Calu3 (cell line): ENCODE results near the gene CFAP65. TPM values are rescaled to one million over a fixed set of nuclear protein-coding genes. Genes with fewer than 3 reads are reported as not detected.
A peak's percentile ranks its signal among the peaks of the same experiment; 100 is the strongest.

Experiments used
- BruUV-seq: library from RNA; stranded (reverse); fragments of 400-500 nt; replicated peaks from 2 replicates; lab custom pipeline; 2021; lab: Mats Ljungman, UMichigan
- CTCF ChIA-PET: fragments of 300-600 bp; sonication (Branson Sonifier 250); formaldehyde crosslinking; loops from one replicate; lab custom pipeline; 2022; ENCODE audit warnings: antibody characterized with exemption; lab: Charles Lee
- DNase-seq: peaks from one replicate; pipeline ENCODE4 v3.0.0; 2022
- H3K27ac Mint-ChIP-seq: one replicate; pipeline ENCODE4 v1.8.0; 2022; ENCODE audit warnings: mixed read lengths; ENCODE audit not compliant: unreplicated experiment
- H3K27me3 Mint-ChIP-seq: one replicate; pipeline ENCODE4 v1.8.0; 2022; ENCODE audit warnings: mixed read lengths; ENCODE audit not compliant: unreplicated experiment
- H3K36me3 Mint-ChIP-seq: one replicate; pipeline ENCODE4 v1.8.0; 2022; ENCODE audit warnings: mild to moderate bottlenecking, moderate library complexity, mixed read lengths; ENCODE audit not compliant: insufficient read depth, unreplicated experiment
- H3K4me1 Mint-ChIP-seq: one replicate; pipeline ENCODE4 v1.8.0; 2022; ENCODE audit warnings: mild to moderate bottlenecking, low read depth, mixed read lengths; ENCODE audit not compliant: unreplicated experiment
- H3K4me3 Mint-ChIP-seq: one replicate; pipeline ENCODE4 v1.8.0; 2022; ENCODE audit warnings: mild to moderate bottlenecking, low read depth, moderate library complexity, mixed read lengths; ENCODE audit not compliant: unreplicated experiment
- H3K9me3 Mint-ChIP-seq: one replicate; pipeline ENCODE4 v1.8.0; 2022; ENCODE audit warnings: low read depth, mixed read lengths; ENCODE audit not compliant: unreplicated experiment
- intact Hi-C: fragments of 100-400 bp; cut with micrococcal nuclease; formaldehyde crosslinking; loops from one replicate; pipeline ENCODE4 v1.10.0; 2022; ENCODE audit not compliant: unreplicated experiment
- total RNA-seq: library from RNA; stranded (reverse); gene quantifications from 2 replicates; pipeline ENCODE4 v1.2.3, GENCODE V29; 2022
- TF ChIP-seq, protein P1 (sequence below): fragments of 200-600 bp; IDR thresholded peaks from one replicate; pipeline ENCODE4 v1.8.0; 2022; ENCODE audit warnings: antibody characterized with exemption; ENCODE audit not compliant: unreplicated experiment

The CFAP65 gene
- total RNA-seq, 1 experiment from 2014 or later, result 0.68 TPM

DNA sequence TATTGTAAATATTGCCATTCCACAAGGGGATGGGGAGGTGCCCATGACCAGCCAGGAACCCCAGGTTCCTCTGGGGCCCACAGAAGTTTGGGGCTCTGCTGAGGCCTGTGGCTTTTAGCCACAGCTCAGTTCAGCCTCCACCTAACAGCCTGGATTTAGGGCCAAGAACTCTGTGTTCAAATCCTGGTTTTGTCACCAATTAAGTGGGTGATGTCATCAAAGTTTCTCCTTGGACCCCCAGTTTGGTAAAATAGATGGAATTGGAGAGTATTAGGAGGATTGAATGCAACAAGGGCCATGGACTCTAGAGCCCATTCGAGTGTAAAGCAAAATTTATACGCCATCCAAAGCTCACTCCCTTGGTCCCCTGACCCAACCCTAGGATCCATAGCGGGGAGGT lies 53.2 kb downstream of the CFAP65 start:
- peaks cover 99% of the 10 kb centered on the region for H3K27me3 Mint-ChIP-seq
- H3K4me1 Mint-ChIP-seq, result peaks cover 9% of the 10 kb centered on the region
- H3K4me3 Mint-ChIP-seq, result no peak overlapping the region
- BruUV-seq, result no TSS peak
- CTCF ChIA-PET, result interaction anchor here (0.6 to 0.8 kb wide), 2 partner anchors 13 to 269 kb away, joined by 4 read pairs; no protein-coding TSS in a partner anchor
- no peaks in the 10 kb centered on the region for H3K36me3 Mint-ChIP-seq
- intact Hi-C loops, result loop anchor here (10.0 kb wide), 1 partner anchor 133 kb away; the partner anchor contains the start of gene WNT6
- TF ChIP-seq, protein P1, sequence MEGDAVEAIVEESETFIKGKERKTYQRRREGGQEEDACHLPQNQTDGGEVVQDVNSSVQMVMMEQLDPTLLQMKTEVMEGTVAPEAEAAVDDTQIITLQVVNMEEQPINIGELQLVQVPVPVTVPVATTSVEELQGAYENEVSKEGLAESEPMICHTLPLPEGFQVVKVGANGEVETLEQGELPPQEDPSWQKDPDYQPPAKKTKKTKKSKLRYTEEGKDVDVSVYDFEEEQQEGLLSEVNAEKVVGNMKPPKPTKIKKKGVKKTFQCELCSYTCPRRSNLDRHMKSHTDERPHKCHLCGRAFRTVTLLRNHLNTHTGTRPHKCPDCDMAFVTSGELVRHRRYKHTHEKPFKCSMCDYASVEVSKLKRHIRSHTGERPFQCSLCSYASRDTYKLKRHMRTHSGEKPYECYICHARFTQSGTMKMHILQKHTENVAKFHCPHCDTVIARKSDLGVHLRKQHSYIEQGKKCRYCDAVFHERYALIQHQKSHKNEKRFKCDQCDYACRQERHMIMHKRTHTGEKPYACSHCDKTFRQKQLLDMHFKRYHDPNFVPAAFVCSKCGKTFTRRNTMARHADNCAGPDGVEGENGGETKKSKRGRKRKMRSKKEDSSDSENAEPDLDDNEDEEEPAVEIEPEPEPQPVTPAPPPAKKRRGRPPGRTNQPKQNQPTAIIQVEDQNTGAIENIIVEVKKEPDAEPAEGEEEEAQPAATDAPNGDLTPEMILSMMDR, result no peak
- no peaks in the 10 kb centered on the region for H3K9me3 Mint-ChIP-seq
- H3K27ac Mint-ChIP-seq, result no peak overlapping the region
- DNase-seq, result no peak

DNA sequence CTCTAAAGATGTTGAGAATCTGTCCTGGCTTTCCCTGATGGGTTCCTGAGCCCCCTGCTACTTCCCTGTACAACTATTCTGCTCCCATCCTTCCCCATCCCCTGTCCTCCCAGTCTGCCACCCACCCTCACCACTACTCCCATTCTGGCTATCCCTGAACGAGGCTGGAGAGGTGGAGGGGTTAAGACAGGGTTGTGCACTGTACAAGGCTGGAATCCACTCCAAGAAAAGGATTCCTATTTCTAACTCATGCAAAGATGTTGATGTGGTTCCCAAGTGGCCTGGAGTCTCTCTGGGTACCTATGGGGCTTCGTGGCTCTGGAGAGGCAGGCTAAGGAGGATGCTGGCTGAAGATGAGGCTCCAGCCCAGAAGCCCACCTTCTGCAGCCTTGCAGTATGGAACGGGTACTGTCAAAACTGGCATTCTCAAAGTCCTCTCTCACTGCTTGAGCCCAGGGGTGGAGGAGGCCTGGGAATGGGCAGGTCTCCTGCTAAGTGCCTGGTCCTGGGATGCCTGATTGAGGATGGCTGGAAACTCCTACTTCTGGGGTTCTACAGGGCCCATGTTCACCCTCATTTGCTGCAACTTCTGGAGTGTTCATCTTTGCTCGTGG lies 55.1 kb downstream of the CFAP65 start:
- DNase-seq, result no peak
- TF ChIP-seq, protein P1, result no peak
- Mint-ChIP-seq H3K9me3 (no peaks in the 10 kb centered on the region), H3K27ac (no peak overlapping the region), H3K36me3 (peaks cover 3% of the 10 kb centered on the region), H3K4me1 (peaks cover 13% of the 10 kb centered on the region), H3K4me3 (no peak overlapping the region), H3K27me3 (peaks cover 100% of the 10 kb centered on the region)
- CTCF ChIA-PET, result no interaction called here
- no TSS peak for BruUV-seq
- intact Hi-C loops, result loop anchor here (10.0 kb wide), 1 partner anchor 131 kb away; the partner anchor contains the start of gene WNT6

DNA sequence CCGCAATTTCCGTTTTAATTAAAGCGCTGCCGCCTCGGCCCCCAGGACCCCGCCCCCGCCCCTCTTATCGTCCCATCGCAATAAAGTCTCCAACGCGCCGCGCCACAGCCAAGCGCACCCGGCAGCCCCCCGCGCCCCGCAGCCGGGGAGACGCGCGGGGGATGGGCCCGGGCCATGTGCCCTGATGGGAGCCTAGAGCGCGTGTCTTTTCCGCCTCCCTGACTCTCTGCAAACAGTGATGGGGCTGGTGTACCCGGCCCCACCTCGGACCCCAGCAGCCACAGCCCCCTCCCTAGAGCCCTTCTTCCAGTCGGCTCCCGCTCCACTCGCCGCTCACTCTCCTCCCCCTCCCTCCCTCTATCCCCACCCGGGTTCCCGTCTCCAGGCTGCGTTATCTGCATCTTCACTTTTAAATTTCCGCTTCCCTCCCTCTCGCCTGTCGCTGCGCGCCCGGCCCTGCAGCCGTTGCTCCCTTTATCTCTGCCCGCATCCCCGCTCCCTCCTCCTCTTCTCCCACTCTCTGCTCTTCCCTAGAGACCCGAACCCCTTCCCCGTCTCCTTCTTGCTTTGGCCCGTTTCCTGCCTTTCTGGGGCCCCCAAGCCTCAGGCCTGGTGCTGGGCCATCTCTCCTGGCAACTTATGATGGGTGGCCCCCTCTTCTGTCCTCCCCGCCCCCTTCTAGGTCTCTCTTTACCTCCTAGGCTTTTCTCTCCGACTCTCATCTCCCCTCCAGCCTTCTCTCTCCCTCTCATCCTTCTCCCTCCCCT lies 55.8 kb downstream of the CFAP65 start:
- no TSS peak for BruUV-seq

DNA sequence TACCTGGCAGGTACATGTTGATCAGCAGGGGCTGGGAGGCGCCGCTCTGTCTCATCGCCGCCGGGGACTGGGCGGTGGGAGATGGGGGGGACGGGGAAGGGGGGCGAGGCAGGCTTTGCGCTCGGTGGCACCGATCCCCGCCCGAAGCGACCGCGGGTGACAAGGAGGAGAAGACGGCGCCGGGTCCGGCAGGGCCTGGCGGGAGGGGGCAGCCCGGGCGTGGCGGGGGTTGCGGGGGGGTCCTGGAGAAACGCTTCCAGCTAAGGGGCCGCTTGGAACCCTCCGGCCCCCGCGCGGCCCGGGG lies 56.3 kb downstream of the CFAP65 start, which contains the start of gene FEV:
TSS of gene FEV (minus strand) at position 164 of the 304 bp plus-strand sequence. CDS start at position 55, 109 bp downstream.
- Mint-ChIP-seq H3K9me3 (no peaks in the 10 kb centered on the region), H3K36me3 (peaks cover 9% of the 10 kb centered on the region), H3K4me3 (peak within 1 kb of the TSS; percentile 36), H3K27ac (no peak within 1 kb of the TSS), H3K27me3 (peaks cover 100% of the 10 kb centered on the region), H3K4me1 (peaks cover 26% of the 10 kb centered on the region)
- TF ChIP-seq, protein P1, result no peak
- CTCF ChIA-PET, result interaction anchor here (0.6 to 0.9 kb wide), 2 partner anchors 9 to 757 kb away, joined by 3 to 5 read pairs; no protein-coding TSS in a partner anchor
- intact Hi-C loops, result loop anchor here (10.0 kb wide), 1 partner anchor 130 kb away; the partner anchor contains the start of gene WNT6
- DNase-seq, result no peak
- no TSS peak for BruUV-seq

More for the DNA sequence above, 55.8 kb downstream of the CFAP65 start:
- Mint-ChIP-seq H3K27ac (no peak overlapping the region), H3K36me3 (peaks cover 9% of the 10 kb centered on the region), H3K9me3 (no peaks in the 10 kb centered on the region), H3K27me3 (peaks cover 100% of the 10 kb centered on the region), H3K4me1 (peaks cover 20% of the 10 kb centered on the region), H3K4me3 (no peak overlapping the region)
- TF ChIP-seq, protein P1, result no peak
- CTCF ChIA-PET, result no interaction called here
- intact Hi-C loops, result loop anchor here (10.0 kb wide), 1 partner anchor 131 kb away; the partner anchor contains the start of gene WNT6
- no peak for DNase-seq
